ENCODE data around the gene TENT5C.

DNA sequence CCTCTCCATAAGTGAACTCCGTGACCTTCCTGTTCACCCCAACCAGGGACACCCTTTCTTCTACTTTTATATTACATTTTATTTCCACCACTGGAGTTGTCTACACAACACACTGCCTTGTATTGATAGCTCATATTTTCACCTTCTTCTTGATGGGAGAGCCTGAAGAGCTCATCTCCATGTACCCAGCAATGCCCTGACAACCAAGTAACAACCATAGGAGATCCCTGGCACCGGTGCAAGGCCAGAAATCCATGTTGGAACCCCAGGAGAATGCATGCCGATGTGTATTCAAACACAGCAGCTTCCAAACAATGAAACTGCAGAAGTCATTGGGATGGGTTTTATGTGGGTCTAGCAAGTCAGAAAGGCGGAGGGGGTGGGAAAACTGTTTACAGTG is 15.5 kb downstream of the TENT5C start:
- TF ChIP-seq POLR2A (IDR thresholded peaks at IDR 0.05) = no peak
- TF ChIP-seq CTCF (IDR thresholded peaks at IDR 0.05) = no peak
- no peak for TF ChIP-seq POLR2AphosphoS5 (IDR thresholded peaks at IDR 0.05)

Measured in breast epithelium (tissue), 3 donors.